Keratinocyte (primary cell): ENCODE measurements around the gene ATG10.

ENCODE experiments used
- EZH2 ChIP-seq: IDR thresholded peaks from one replicate; pipeline ENCODE4 v1.6.1; 2012; ENCODE audit warnings: inconsistent platforms, mild to moderate bottlenecking, low read length, moderate library complexity
- TF ChIP-seq, protein P1 (sequence below), 3 experiments: IDR thresholded peaks in 1 of 3; conservative IDR thresholded peaks in 1 of 3; optimal IDR thresholded peaks in 1 of 3; 2 replicates in 2 of 3; 3 replicates in 1 of 3; pipeline versions ENCODE3 to v1.5.1; 2011; ENCODE audit warnings: low read length in 3 of 3, mild to moderate bottlenecking in 3 of 3, moderate library complexity in 2 of 3, control low read depth in 1 of 3, inconsistent platforms in 1 of 3; ENCODE audit not compliant: insufficient read depth in 2 of 3; ENCODE audit errors: extremely low read depth in 1 of 3

DNA sequence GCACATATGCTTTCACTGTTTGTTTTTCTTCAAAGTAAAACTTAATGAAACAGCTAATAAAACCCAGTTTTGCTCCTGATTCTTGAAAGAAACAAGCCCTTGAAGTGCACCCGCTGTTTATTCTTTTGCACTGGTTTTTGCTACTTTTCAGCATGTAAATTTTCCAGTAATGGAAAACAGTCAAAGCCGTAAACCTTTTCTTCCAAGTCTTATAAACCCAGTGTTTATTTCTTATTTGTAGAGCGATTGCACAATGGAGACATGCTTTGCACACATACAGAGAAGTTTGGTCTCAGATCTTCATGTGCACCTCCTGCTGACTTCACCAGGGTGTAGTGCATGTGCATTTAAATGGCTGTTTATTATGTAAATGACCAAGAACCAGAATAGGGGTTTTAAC is 51.8 kb downstream of the ATG10 start:
- TF ChIP-seq, protein P1, sequence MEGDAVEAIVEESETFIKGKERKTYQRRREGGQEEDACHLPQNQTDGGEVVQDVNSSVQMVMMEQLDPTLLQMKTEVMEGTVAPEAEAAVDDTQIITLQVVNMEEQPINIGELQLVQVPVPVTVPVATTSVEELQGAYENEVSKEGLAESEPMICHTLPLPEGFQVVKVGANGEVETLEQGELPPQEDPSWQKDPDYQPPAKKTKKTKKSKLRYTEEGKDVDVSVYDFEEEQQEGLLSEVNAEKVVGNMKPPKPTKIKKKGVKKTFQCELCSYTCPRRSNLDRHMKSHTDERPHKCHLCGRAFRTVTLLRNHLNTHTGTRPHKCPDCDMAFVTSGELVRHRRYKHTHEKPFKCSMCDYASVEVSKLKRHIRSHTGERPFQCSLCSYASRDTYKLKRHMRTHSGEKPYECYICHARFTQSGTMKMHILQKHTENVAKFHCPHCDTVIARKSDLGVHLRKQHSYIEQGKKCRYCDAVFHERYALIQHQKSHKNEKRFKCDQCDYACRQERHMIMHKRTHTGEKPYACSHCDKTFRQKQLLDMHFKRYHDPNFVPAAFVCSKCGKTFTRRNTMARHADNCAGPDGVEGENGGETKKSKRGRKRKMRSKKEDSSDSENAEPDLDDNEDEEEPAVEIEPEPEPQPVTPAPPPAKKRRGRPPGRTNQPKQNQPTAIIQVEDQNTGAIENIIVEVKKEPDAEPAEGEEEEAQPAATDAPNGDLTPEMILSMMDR (optimal IDR thresholded peaks at IDR 0.05 in 1 of 3, IDR thresholded peaks at IDR 0.05 in 1 of 3, conservative IDR thresholded peaks at IDR 0.05 in 1 of 3; ENCODE audit: extremely low read depth in 1 of 3, insufficient read depth in 2 of 3, low read length in 3 of 3), result no peak
- TF ChIP-seq EZH2, result no peak
